HEK293 (cell line): ENCODE measurements around the gene ERBB4.

Experiments
- CTCF ChIA-PET: fragments of 350-600 bp; formaldehyde crosslinking; extraction: SDS; loops from one replicate; lab custom pipeline; 2021; ENCODE audit warnings: antibody characterized with exemption; lab: Yijun Ruan, JAX
- POLR2A ChIA-PET: fragments of 300-600 bp; formaldehyde crosslinking; extraction: SDS; loops from one replicate; lab custom pipeline; 2020; ENCODE audit warnings: antibody characterized with exemption, inconsistent platforms; lab: Yijun Ruan, JAX
- H3K27ac ChIP-seq: fragments of 200-500 bp; sonication (Bioruptor generic); 2 replicates; pipeline ENCODE4 v1.5.1; 2014; ENCODE audit warnings: low read depth, low read length, control low read depth, inconsistent platforms; ENCODE audit errors: extremely low read depth
- H3K36me3 ChIP-seq, 2 experiments: fragments of 200-500 bp in 1 of 2; sonication (Bioruptor generic) in 1 of 2; 1 replicate in 1 of 2; 2 replicates in 1 of 2; pipeline ENCODE4 v1.5.1; 2014 to 2017; ENCODE audit warnings: inconsistent platforms in 2 of 2, low read length in 2 of 2; ENCODE audit not compliant: control insufficient read depth in 2 of 2, insufficient read depth in 1 of 2
- H3K4me1 ChIP-seq: fragments of 200-500 bp; sonication (Bioruptor generic); 2 replicates; pipeline ENCODE4 v1.5.1; 2014; ENCODE audit warnings: mild to moderate bottlenecking, low read length, inconsistent platforms; ENCODE audit not compliant: control insufficient read depth, insufficient read depth
- H3K4me3 ChIP-seq: 2 replicates; pipeline ENCODE4 v1.5.1; 2011; ENCODE audit warnings: low read depth, mild to moderate bottlenecking, control low read depth, low read length, moderate library complexity
- H3K9me3 ChIP-seq: fragments of 200-500 bp; sonication (Bioruptor generic); 2 replicates; pipeline ENCODE4 v1.5.1; 2014; ENCODE audit warnings: low read depth, low read length, inconsistent platforms; ENCODE audit not compliant: control insufficient read depth, insufficient read depth
- GLIS2 ChIP-seq: fragments of 450-650 bp; formaldehyde crosslinking; IDR thresholded peaks from 2 replicates; pipeline ENCODE4 v1.5.1; 2016; ENCODE audit warnings: missing biosample characterization, missing genetic modification characterization
- TSHZ1 ChIP-seq: fragments of 450-650 bp; formaldehyde crosslinking; IDR thresholded peaks from 2 replicates; pipeline ENCODE4 v1.5.1; 2016; ENCODE audit warnings: missing biosample characterization, missing genetic modification characterization, borderline replicate concordance
- ZBTB1 ChIP-seq: fragments of 450-650 bp; formaldehyde crosslinking; IDR thresholded peaks from 2 replicates; pipeline ENCODE4 v1.5.1; 2016; ENCODE audit warnings: missing biosample characterization, missing genetic modification characterization
- ZNF133 ChIP-seq: fragments of 450-650 bp; formaldehyde crosslinking; IDR thresholded peaks from 2 replicates; pipeline ENCODE4 v1.5.1; 2016; ENCODE audit warnings: missing biosample characterization, missing genetic modification characterization
- ZNF202 ChIP-seq: fragments of 450-650 bp; formaldehyde crosslinking; IDR thresholded peaks from 2 replicates; pipeline ENCODE4 v1.5.1; 2016; ENCODE audit warnings: missing biosample characterization, missing genetic modification characterization, borderline replicate concordance
- ZNF266 ChIP-seq: fragments of 450-650 bp; formaldehyde crosslinking; IDR thresholded peaks from 2 replicates; pipeline ENCODE4 v1.5.1; 2016; ENCODE audit warnings: missing biosample characterization, missing genetic modification characterization, low read depth
- ZNF274 ChIP-seq, 2 experiments: fragments of 200-500 bp in 1 of 2; fragments of 450-650 bp in 1 of 2; sonication (Bioruptor generic) in 1 of 2; formaldehyde crosslinking in 1 of 2; IDR thresholded peaks; 2 replicates each; pipeline versions ENCODE4 v1.5.1 to v1.6.1; 2014 to 2016; ENCODE audit warnings: borderline replicate concordance in 1 of 2, inconsistent platforms in 1 of 2, low read length in 1 of 2, missing biosample characterization in 1 of 2, missing genetic modification characterization in 1 of 2
- ZNF362 ChIP-seq: fragments of 450-650 bp; formaldehyde crosslinking; IDR thresholded peaks from 2 replicates; pipeline ENCODE4 v1.5.1; 2016; ENCODE audit warnings: missing biosample characterization, missing genetic modification characterization
- ZNF488 ChIP-seq: fragments of 450-650 bp; formaldehyde crosslinking; IDR thresholded peaks from 2 replicates; pipeline ENCODE4 v1.5.1; 2016; ENCODE audit warnings: missing biosample characterization, missing genetic modification characterization
- ZNF514 ChIP-seq: fragments of 450-650 bp; formaldehyde crosslinking; IDR thresholded peaks from 2 replicates; pipeline ENCODE4 v1.5.1; 2016; ENCODE audit warnings: missing biosample characterization, missing genetic modification characterization
- ZNF548 ChIP-seq: fragments of 450-650 bp; formaldehyde crosslinking; IDR thresholded peaks from 2 replicates; pipeline ENCODE4 v1.5.1; 2016; ENCODE audit warnings: missing biosample characterization, missing genetic modification characterization
- ZNF571 ChIP-seq: fragments of 450-650 bp; formaldehyde crosslinking; IDR thresholded peaks from 2 replicates; pipeline ENCODE4 v1.5.0; 2017; ENCODE audit warnings: missing biosample characterization, missing genetic modification characterization
- ZNF610 ChIP-seq: fragments of 450-650 bp; formaldehyde crosslinking; IDR thresholded peaks from 2 replicates; pipeline ENCODE4 v1.5.1; 2016; ENCODE audit warnings: missing biosample characterization, missing genetic modification characterization, borderline replicate concordance
- ZXDB ChIP-seq: fragments of 450-650 bp; formaldehyde crosslinking; IDR thresholded peaks from 2 replicates; pipeline ENCODE4 v1.5.1; 2016; ENCODE audit warnings: missing biosample characterization, missing genetic modification characterization
- TF ChIP-seq, protein P1 (sequence below): fragments of 450-650 bp; formaldehyde crosslinking; IDR thresholded peaks from 2 replicates; pipeline ENCODE4 v1.5.1; 2016; ENCODE audit warnings: missing biosample characterization, missing genetic modification characterization

The ERBB4 gene

DNA sequence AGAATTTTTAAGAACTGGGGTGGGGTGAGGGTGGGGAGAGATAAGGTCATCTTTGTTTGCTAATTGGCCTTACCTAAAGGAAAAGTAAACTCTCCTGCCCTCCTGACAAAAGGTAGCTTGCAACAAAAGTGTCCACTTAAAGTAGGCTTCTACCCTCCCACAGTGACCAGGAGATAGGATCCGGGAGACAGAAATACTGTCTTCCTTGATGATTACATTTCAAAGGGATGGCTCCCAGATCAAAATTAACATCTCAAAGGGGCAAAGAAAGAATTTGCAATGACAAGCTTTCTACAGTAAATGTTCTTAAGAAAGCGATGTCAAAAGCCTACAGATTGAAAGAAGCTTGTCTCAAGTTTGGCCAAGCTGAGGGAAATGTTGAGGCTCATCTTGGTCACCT lies 1206.9 kb downstream of the ERBB4 start (continued):
- TF ChIP-seq ZNF488 (tag by site-specific recombination) (no peak), ZNF514 (tag by site-specific recombination) (no peak)

GRCh38 chr2:211329882-211330281 lies 1208.7 kb downstream of the ERBB4 start:
- ChIA-PET POLR2A (no interaction called here), CTCF (no interaction called here)
- no peak overlapping the region for H3K4me3 ChIP-seq
- H3K4me1 ChIP-seq, result no peaks in the 10 kb centered on the region
- TF ChIP-seq ZNF571, result no peak
- no peak for TF ChIP-seq ZNF362
- TF ChIP-seq ZNF266 (tag by site-specific recombination), result no peak
- no peak for TF ChIP-seq ZNF133 (tag by site-specific recombination)
- TF ChIP-seq ZNF610, result no peak
- no peak for TF ChIP-seq ZXDB (tag by site-specific recombination)
- no peak for TF ChIP-seq ZNF202 (tag by site-specific recombination)
- TF ChIP-seq, all 188 proteins: peak for 0
- Histone ChIP-seq H3K27ac (no peak overlapping the region), H3K36me3 (no peaks in the 10 kb centered on the region), H3K9me3 (no peaks in the 10 kb centered on the region)

- H3K4me3 ChIP-seq, result no peak overlapping the region
- H3K36me3 ChIP-seq, result no peaks in the 10 kb centered on the region
- POLR2A ChIA-PET, result no interaction called here
- TF ChIP-seq, protein P1, sequence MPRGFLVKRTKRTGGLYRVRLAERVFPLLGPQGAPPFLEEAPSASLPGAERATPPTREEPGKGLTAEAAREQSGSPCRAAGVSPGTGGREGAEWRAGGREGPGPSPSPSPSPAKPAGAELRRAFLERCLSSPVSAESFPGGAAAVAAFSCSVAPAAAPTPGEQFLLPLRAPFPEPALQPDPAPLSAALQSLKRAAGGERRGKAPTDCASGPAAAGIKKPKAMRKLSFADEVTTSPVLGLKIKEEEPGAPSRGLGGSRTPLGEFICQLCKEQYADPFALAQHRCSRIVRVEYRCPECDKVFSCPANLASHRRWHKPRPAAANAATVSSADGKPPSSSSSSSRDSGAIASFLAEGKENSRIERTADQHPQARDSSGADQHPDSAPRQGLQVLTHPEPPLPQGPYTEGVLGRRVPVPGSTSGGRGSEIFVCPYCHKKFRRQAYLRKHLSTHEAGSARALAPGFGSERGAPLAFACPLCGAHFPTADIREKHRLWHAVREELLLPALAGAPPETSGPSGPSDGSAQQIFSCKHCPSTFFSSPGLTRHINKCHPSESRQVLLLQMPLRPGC (tag by site-specific recombination), result no peak
- TF ChIP-seq ZBTB1 (tag by site-specific recombination) (no peak), GLIS2 (no peak), ZNF548 (tag by site-specific recombination) (no peak), ZNF274 (IDR thresholded peaks at IDR 0.05; ENCODE audit: low read length) (no peak), ZNF274 (tag by site-specific recombination; IDR thresholded peaks at IDR 0.05; ENCODE audit: borderline replicate concordance) (no peak), TSHZ1 (tag by site-specific recombination) (no peak)
- H3K9me3 ChIP-seq, result no peaks in the 10 kb centered on the region
- H3K27ac ChIP-seq, result no peak overlapping the region
- CTCF ChIA-PET, result no interaction called here
- H3K4me1 ChIP-seq, result no peaks in the 10 kb centered on the region
Observed at GRCh38 chr2:211329421-211329820, 1209.2 kb downstream of the ERBB4 start.
